ENCODE data around the gene THADA. TPM values are rescaled to one million over a fixed set of nuclear protein-coding genes. Genes with fewer than 3 reads are reported as not detected.
A peak's percentile ranks its signal among the peaks of the same experiment; 100 is the strongest.

Gene THADA
- total and polyA plus RNA-seq, 8 donors: 9.4 to 25.1 (median 18.2) TPM

DNA sequence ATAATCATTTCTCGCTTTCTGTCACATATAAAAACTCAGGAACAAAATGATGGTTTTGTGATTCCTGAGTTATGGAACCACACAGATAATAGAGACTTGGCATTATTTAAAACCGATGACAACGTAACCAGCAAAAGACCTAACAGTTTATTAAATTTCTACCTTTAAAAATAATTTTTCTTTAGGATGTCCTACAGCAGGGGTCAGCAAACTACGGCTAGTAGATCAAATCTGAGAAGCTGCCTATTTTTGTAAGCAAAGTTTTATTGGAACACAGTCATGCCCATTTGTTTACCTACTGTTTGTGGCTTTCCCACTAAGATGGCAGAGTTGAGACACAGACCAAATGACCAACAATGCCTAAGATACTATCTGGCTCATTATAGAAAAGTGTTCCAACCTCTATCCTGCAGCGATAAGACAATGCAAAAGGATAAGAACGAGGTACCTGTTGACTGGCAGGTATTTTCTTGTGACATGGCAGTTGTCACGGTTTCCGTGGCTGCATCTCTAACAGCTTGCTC is 316.5 kb downstream of the THADA start:
- H3K27ac ChIP-seq: no peak overlapping the region
- FAIRE-seq (no peak), DNase-seq (no peak), ATAC-seq (no peak)
- intact Hi-C loops (cut with DNase I): no loop called here
- WGBS, 2 donors: 91 to 92% methylated on average over 8 of the region's 8 CpGs
- peaks cover 0 to 15% (median 0%) of the 10 kb centered on the region in 3 donors for H3K4me1 ChIP-seq
- no peaks in the 10 kb centered on the region for H3K9me3 ChIP-seq
- H3K36me3 ChIP-seq: peaks cover 0 to 8% (median 7%) of the 10 kb centered on the region in 3 donors
- TF ChIP-seq, protein P1, sequence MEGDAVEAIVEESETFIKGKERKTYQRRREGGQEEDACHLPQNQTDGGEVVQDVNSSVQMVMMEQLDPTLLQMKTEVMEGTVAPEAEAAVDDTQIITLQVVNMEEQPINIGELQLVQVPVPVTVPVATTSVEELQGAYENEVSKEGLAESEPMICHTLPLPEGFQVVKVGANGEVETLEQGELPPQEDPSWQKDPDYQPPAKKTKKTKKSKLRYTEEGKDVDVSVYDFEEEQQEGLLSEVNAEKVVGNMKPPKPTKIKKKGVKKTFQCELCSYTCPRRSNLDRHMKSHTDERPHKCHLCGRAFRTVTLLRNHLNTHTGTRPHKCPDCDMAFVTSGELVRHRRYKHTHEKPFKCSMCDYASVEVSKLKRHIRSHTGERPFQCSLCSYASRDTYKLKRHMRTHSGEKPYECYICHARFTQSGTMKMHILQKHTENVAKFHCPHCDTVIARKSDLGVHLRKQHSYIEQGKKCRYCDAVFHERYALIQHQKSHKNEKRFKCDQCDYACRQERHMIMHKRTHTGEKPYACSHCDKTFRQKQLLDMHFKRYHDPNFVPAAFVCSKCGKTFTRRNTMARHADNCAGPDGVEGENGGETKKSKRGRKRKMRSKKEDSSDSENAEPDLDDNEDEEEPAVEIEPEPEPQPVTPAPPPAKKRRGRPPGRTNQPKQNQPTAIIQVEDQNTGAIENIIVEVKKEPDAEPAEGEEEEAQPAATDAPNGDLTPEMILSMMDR (IDR thresholded peaks at IDR 0.05): no peak
- H3K27me3 ChIP-seq: no peaks in the 10 kb centered on the region
- H3K4me3 ChIP-seq: no peak overlapping the region

DNA sequence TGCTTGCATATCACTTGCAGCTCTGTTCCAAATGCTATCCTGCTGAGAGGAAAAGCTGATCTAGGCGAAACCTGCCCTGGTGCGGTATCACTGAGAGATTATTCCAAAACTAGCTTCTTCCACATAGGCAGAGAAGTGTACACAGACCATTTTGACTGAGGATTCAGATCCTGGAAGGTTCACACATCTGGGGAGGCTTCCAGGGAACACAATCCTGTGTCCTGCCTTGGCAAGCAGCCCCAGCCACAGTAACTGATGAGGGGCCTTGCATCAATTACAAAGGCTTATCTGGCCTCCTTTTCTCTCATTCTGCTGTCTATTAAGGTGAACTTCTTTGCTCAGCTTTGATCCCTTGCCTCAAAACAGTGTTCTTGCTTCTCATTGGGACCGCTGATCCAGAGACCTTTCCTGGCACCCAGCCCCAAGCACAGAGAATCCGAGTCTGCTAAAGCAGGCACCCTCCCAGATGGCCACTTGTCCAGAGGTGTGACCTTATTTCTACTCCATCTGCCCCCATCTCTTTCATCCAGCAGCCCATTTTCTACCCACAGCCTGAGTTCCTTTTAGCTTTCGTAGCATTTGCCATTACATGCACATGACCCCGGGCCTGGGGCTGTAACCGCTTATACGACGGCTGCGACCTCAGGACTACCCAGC is 317.1 kb downstream of the THADA start:
- Histone ChIP-seq H3K9me3 (no peaks in the 10 kb centered on the region), H3K36me3 (peaks cover 0 to 3% (median 2%) of the 10 kb centered on the region in 3 donors), H3K27me3 (no peaks in the 10 kb centered on the region), H3K4me3 (no peak overlapping the region), H3K4me1 (peaks cover 0 to 15% (median 0%) of the 10 kb centered on the region in 3 donors), H3K27ac (no peak overlapping the region)
- TF ChIP-seq, protein P1 (IDR thresholded peaks at IDR 0.05): no peak
- intact Hi-C loops (cut with DNase I): no loop called here
- no peak for ATAC-seq
- FAIRE-seq: no peak
- no peak for DNase-seq
- WGBS, 2 donors: 95 to 96% methylated on average over 10 of the region's 10 CpGs

DNA sequence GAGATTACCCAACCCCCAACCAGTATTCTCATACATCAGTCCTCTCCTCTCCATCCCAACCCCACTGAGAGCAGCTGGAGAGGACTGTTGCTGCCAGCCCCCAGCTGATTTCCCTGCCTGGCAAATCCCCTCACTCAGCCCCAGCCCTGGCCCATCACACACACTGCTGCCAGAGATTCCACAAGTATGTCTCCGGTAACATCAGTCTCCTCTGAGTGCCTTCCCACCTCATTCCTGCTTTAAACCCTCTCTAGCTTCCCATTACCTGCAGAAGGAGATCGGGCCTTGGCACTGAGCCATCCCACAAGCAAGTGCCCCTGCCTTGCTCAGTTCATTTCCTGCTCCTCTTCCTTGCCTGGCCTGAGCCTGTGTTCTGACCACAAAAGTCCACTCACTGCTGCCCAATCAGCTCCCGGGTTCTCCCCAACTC is 318.9 kb downstream of the THADA start:
- Histone ChIP-seq H3K27me3 (no peaks in the 10 kb centered on the region), H3K4me3 (no peak overlapping the region), H3K9me3 (no peaks in the 10 kb centered on the region), H3K36me3 (peaks cover 0 to 3% (median 0%) of the 10 kb centered on the region in 3 donors), H3K4me1 (peaks cover 0 to 15% (median 0%) of the 10 kb centered on the region in 3 donors), H3K27ac (peak overlapping the region; percentile 3 to 74 (median 58))
- WGBS, 2 donors: 53 to 56% methylated on average over 3 of the region's 3 CpGs
- ATAC-seq (peak; percentile 53 to 70 (median 59)), DNase-seq (peak in 5 of 6 donors; percentile 6 to 75 (median 54)), FAIRE-seq (no peak)
- TF ChIP-seq, protein P1 (IDR thresholded peaks at IDR 0.05): no peak
- intact Hi-C loops (cut with DNase I): no loop called here

DNA sequence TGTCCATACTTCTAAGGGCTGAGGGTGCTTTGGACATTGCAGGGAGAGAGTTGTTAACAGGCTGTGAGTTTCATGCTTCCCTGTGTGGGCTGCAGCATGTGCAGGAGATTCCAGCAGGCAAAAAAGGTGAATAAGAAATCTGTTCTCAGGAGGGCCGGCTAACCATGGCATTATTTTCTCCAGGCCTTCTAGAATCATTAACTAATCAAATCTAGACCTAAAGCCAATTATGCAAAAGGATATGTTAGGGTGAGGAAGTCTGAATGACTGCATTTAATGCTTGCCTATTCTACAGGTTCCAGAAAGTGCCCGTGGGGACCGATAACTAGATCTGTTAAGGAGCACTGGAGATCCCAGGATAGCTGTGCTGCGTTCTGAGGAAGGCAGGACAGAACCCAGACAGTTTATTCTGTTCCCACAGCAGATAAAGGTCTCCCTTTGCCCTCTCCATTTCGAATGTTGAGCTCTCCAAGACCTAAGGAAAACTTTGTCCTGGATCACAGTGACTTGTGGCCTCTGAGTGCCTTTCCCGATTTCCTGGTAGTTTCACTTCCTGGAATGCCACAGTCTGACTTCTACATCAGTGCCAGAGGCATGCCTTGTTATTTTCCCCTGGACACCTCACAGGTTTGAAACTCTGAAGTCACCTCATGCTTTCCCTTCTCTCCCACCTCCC is 319.4 kb downstream of the THADA start:
- H3K36me3 ChIP-seq: peaks cover 0 to 3% (median 0%) of the 10 kb centered on the region in 3 donors
- ATAC-seq (peak; percentile 50 to 80 (median 74)), FAIRE-seq (no peak), DNase-seq (no peak)
- no peak overlapping the region for H3K4me3 ChIP-seq
- TF ChIP-seq, protein P1 (IDR thresholded peaks at IDR 0.05): no peak
- H3K9me3 ChIP-seq: no peaks in the 10 kb centered on the region
- H3K27ac ChIP-seq: peak overlapping the region; percentile 3 to 74 (median 58)
- WGBS, 2 donors: 60 to 62% methylated on average over 6 of the region's 6 CpGs
- peaks cover 0 to 15% (median 0%) of the 10 kb centered on the region in 3 donors for H3K4me1 ChIP-seq
- H3K27me3 ChIP-seq: no peaks in the 10 kb centered on the region
- intact Hi-C loops (cut with DNase I): no loop called here

All from pancreas (tissue), 10 donors.